ENCODE results near the gene LILRA6.
"Not testable (repeated sequence)": the region's sequence is repeated elsewhere in the genome, so short reads cannot be mapped to it uniquely, and the experiment has no call there.

Gene LILRA6

GRCh38 chr19:54206030-54206830 is 36.4 kb downstream of the LILRA6 start:
- DNase-seq: no peak

GRCh38 chr19:54204767-54205468 is 37.7 kb downstream of the LILRA6 start:
- no peak for DNase-seq

- no peak for DNase-seq
Measured at GRCh38 chr19:54203151-54203611, 39.4 kb downstream of the LILRA6 start.

- no peak for DNase-seq
Measured at GRCh38 chr19:54201980-54202379, 40.6 kb downstream of the LILRA6 start.

GRCh38 chr19:54201172-54201701 is 41.4 kb downstream of the LILRA6 start:
- no peak for DNase-seq

- no peak for DNase-seq
Measured at GRCh38 chr19:54199401-54199800, 43.2 kb downstream of the LILRA6 start.

- DNase-seq: no peak
Measured at GRCh38 chr19:54197121-54197520, 45.5 kb downstream of the LILRA6 start.

GRCh38 chr19:54196536-54196935 is 46.1 kb downstream of the LILRA6 start:
- DNase-seq: no peak

GRCh38 chr19:54194463-54194862 is 48.1 kb downstream of the LILRA6 start:
- not testable (repeated sequence) for DNase-seq

- no peak for DNase-seq
Measured at GRCh38 chr19:54193011-54193410, 49.6 kb downstream of the LILRA6 start.

GRCh38 chr19:54191811-54192453 is 50.7 kb downstream of the LILRA6 start:
- DNase-seq: no peak

GRCh38 chr19:54191011-54191810 is 51.4 kb downstream of the LILRA6 start, which contains the start of gene TSEN34:
Gene TSEN34, plus strand, starts transcription at chr19:54191308. Its CDS starts 57 bp downstream, at chr19:54191365.
- peak; percentile 67 for DNase-seq

- DNase-seq: peak; percentile 97
Measured at GRCh38 chr19:54190503-54191010, 52.0 kb downstream of the LILRA6 start.

GRCh38 chr19:54189735-54190502 is 52.7 kb downstream of the LILRA6 start:
- peak; percentile 100 for DNase-seq

GRCh38 chr19:54189145-54189734 is 53.4 kb downstream of the LILRA6 start, which contains the start of gene MBOAT7:
Gene MBOAT7, minus strand, starts transcription at chr19:54189580. Its CDS starts 1,072 bp downstream, at chr19:54188508.
- DNase-seq: no peak

- no peak for DNase-seq
Measured at GRCh38 chr19:54188215-54188871, 54.2 kb downstream of the LILRA6 start.

- DNase-seq: no peak
Measured at GRCh38 chr19:54186934-54187381, 55.6 kb downstream of the LILRA6 start.

All from NCI-H1436 treated with DMSO at 0.1 percent for 48 hours (cell line).